B cell (primary cell): ENCODE data around the gene RNF157. TPM values are rescaled to one million over a fixed set of nuclear protein-coding genes. Genes with fewer than 3 reads are reported as not detected.

Experiments
- ATAC-seq: fragments of 200-7000 bp; cut with Tn5 transposase; one replicate; pipeline ENCODE4 v1.10.0; 2021; ENCODE audit warnings: low read depth, mild to moderate bottlenecking, moderate number of reproducible peaks, moderate library complexity
- CTCF ChIA-PET: fragments of 350-600 bp; sonication (Branson Sonifier 250); formaldehyde crosslinking; loops from one replicate; lab custom pipeline; 2021; ENCODE audit warnings: antibody characterized with exemption, inconsistent platforms; lab: Charles Lee
- POLR2A ChIA-PET: fragments of 350-600 bp; sonication (Branson Sonifier 250); formaldehyde crosslinking; loops from one replicate; lab custom pipeline; 2021; ENCODE audit warnings: antibody characterized with exemption; lab: Charles Lee
- DNase-seq: peaks from one replicate; pipeline ENCODE4 v3.0.0; 2013
- H2AFZ ChIP-seq: 2 replicates; pipeline ENCODE4 v1.6.1; 2012; ENCODE audit warnings: mild to moderate bottlenecking, low read depth, low read length; ENCODE audit not compliant: insufficient read depth, poor library complexity, severe bottlenecking
- H3K27ac ChIP-seq, 2 donors: 1 replicate in 1 of 2; 2 replicates in 1 of 2; pipeline ENCODE4 v1.5.1; 2012 to 2013; ENCODE audit warnings: low read length in 2 of 2, mild to moderate bottlenecking in 2 of 2, moderate library complexity in 1 of 2
- H3K27me3 ChIP-seq, 4 experiments: fragments of 200-600 bp in 1 of 4; sonication (generic) in 1 of 4; replicated peaks in 1 of 4; 1 replicate in 2 of 4; 2 replicates in 2 of 4; pipeline versions ENCODE4 v1.6.1 to v1.7.0; 2013 to 2016; ENCODE audit warnings: low read length in 3 of 4, mild to moderate bottlenecking in 2 of 4, mixed read lengths in 1 of 4, moderate library complexity in 1 of 4; ENCODE audit not compliant: insufficient read depth in 4 of 4, control insufficient read depth in 3 of 4; ENCODE audit errors: control extremely low read depth in 1 of 4
- H3K36me3 ChIP-seq, 2 experiments: replicated peaks in 1 of 2; 1 replicate in 1 of 2; 2 replicates in 1 of 2; pipeline versions ENCODE4 v1.6.1 to v1.7.1; 2013; ENCODE audit warnings: low read length in 1 of 2; ENCODE audit not compliant: insufficient read depth in 2 of 2, control insufficient read depth in 1 of 2; ENCODE audit errors: control extremely low read depth in 1 of 2, extremely low read depth in 1 of 2
- H3K4me1 ChIP-seq, 2 donors: fragments of 200-600 bp in 1 of 2; sonication (generic) in 1 of 2; 1 replicate in 1 of 2; 2 replicates in 1 of 2; pipeline versions ENCODE4 v1.5.1 to v1.6.1; 2013 to 2017; ENCODE audit warnings: low read length in 2 of 2; ENCODE audit not compliant: control insufficient read depth in 2 of 2, insufficient read depth in 2 of 2
- H3K4me2 ChIP-seq: replicated peaks from 2 replicates; pipeline ENCODE3; 2012; ENCODE audit warnings: mild to moderate bottlenecking, low read depth, low read length; ENCODE audit not compliant: poor library complexity, severe bottlenecking
- H3K4me3 ChIP-seq, 5 experiments: fragments of 200-600 bp in 1 of 5; sonication (generic) in 1 of 5; 1 replicate in 3 of 5; 2 replicates in 2 of 5; pipeline versions ENCODE4 v1.5.1 to v1.7.0; 2011 to 2016; ENCODE audit warnings: low read length in 4 of 5, mild to moderate bottlenecking in 4 of 5, low read depth in 2 of 5, control low read depth in 1 of 5, moderate library complexity in 1 of 5; ENCODE audit not compliant: insufficient read depth in 1 of 5; ENCODE audit errors: control extremely low read depth in 1 of 5, extremely low read depth in 1 of 5
- H3K79me2 ChIP-seq: fragments of 200-600 bp; sonication (generic); one replicate; pipeline ENCODE4 v1.6.0; 2016; ENCODE audit warnings: low read length; ENCODE audit not compliant: control insufficient read depth, insufficient read depth
- H3K9ac ChIP-seq: fragments of 200-600 bp; sonication (generic); 2 replicates; pipeline ENCODE4 v1.6.1; 2017; ENCODE audit warnings: mild to moderate bottlenecking, low read length, moderate library complexity
- H3K9me3 ChIP-seq, 3 donors: one replicate each; pipeline versions ENCODE4 v1.6.1 to v1.7.1; 2013; ENCODE audit warnings: low read length in 2 of 3; ENCODE audit not compliant: control insufficient read depth in 2 of 3, insufficient read depth in 1 of 3; ENCODE audit errors: control extremely low read depth in 1 of 3
- H4K20me1 ChIP-seq: 2 replicates; pipeline ENCODE4 v1.6.0; 2012; ENCODE audit warnings: mild to moderate bottlenecking, low read length; ENCODE audit not compliant: insufficient read depth, control insufficient read depth, poor library complexity, severe bottlenecking
- H3K27ac Mint-ChIP-seq: one replicate; pipeline ENCODE4 v1.8.0; 2021; ENCODE audit warnings: mixed read lengths
- H3K27me3 Mint-ChIP-seq: one replicate; pipeline ENCODE4 v1.8.0; 2021; ENCODE audit warnings: mixed read lengths
- H3K4me1 Mint-ChIP-seq: one replicate; pipeline ENCODE4 v1.8.0; 2021; ENCODE audit warnings: mixed read lengths
- H3K4me3 Mint-ChIP-seq: one replicate; pipeline ENCODE4 v1.8.0; 2021; ENCODE audit warnings: mixed read lengths
- H3K9me3 Mint-ChIP-seq: one replicate; pipeline ENCODE4 v1.8.0; 2022; ENCODE audit warnings: mixed read lengths; ENCODE audit not compliant: insufficient read depth
- EZH2 ChIP-seq: IDR thresholded peaks from 2 replicates; pipeline ENCODE4 v1.6.1; 2012; ENCODE audit warnings: borderline replicate concordance, low read depth, mild to moderate bottlenecking, moderate library complexity, low read length; ENCODE audit not compliant: insufficient read depth, poor library complexity, severe bottlenecking
- WGBS: methylation state at CpG from one replicate; pipeline ENCODE4 v1.1.5; 2013; ENCODE audit warnings: missing lambda C conversion rate; ENCODE audit not compliant: insufficient coverage; 5-methylcytosine and 5-hydroxymethylcytosine counted together
- intact Hi-C: fragments of 100-400 bp; cut with micrococcal nuclease; formaldehyde crosslinking; loops from one replicate; pipeline ENCODE4 v1.10.0; 2022
- polyA plus RNA-seq: library from polyadenylated mRNA; depleted of rRNA; stranded (reverse); fragments of >200 nt; gene quantifications from 2 replicates; pipeline ENCODE4 v1.2.3, GENCODE V29; 2012
- total RNA-seq, 2 donors: library from RNA; stranded (reverse); fragments of 120-200 nt in 1 of 2; gene quantifications; 1 replicate in 1 of 2; 2 replicates in 1 of 2; pipeline versions ENCODE4 v1.2.3 to v1.2.4, GENCODE V29; 2013 to 2022
- TF ChIP-seq, protein P1 (sequence below): fragments of 200-600 bp; IDR thresholded peaks from one replicate; pipeline ENCODE4 v1.8.0; 2022; ENCODE audit warnings: antibody characterized with exemption, mild to moderate bottlenecking

RNF157 gene
- total and polyA plus RNA-seq, 2 donors (not counting 1 experiment from before 2014, with no cell fraction given): 0.54 to 1.2 TPM

DNA sequence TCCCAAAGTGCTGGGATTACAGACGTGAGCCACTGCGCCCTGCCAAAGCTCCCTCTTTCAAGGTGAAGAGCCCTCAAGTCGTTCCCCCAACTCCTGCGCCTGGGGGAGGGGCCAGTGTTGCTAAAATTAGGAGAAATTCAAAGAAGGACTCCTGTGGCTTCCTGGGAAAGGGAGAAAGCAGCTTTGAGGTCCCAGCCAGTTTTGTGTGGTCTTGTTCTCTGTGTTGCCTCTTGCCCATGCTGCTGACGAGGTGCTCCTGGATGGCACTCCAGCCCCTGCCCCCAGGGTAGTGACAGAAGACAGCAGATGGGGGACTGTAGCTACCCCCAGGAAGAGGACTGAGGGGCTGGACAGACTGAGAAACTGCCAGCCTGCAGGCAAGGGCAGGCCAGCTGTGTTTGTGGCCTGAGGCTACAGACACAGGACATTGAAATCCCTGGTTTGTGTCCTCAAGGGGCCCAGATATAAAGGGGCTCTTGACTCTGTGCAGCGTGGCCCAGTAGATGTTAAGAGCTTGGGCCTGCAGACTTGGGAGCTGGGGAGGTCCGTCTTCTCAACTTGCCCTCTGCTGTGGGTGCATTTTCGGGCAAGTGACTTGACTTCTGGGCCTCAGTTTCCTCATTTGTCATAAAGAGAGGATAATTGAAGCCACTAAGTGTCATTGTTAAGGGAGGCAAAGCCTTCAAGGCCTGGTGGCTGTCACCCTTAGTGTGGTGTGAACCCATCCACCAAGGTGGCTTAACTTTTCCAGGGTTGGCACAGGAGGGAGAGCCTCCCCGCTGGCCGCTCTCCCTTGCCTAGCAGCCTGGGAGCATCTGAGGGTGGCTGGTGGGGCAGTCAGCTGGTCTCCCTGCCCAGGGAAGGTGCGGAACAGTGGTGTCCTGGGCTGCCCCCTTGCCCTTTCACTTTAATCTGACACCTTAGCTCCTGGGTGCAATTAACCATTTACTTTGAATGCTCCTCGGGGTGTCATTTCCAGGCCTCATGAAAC is 29.0 kb upstream of the RNF157 start:
- H3K4me1 ChIP-seq: peaks cover 76 to 86% of the 10 kb centered on the region in 2 donors
- DNase-seq (peak; percentile 42), ATAC-seq (no peak)
- H3K4me1 Mint-ChIP-seq: peaks cover 71% of the 10 kb centered on the region
- H3K27ac ChIP-seq: peak overlapping the region; percentile 77 to 94
- peak overlapping the region; percentile 92 for H3K4me2 ChIP-seq
- no peak overlapping the region for H3K4me3 ChIP-seq
- H3K79me2 ChIP-seq: peaks cover 40% of the 10 kb centered on the region
- ChIA-PET POLR2A (interaction anchor here (0.7 kb wide), 1 partner anchor 139 kb away, joined by 4 read pairs; no protein-coding TSS in a partner anchor), CTCF (interaction anchor here (0.6 to 16.7 kb wide), 6 partner anchors 10 to 146 kb away, joined by 3 to 435 read pairs (median 14); no protein-coding TSS in a partner anchor)
- H3K4me3 Mint-ChIP-seq: peak overlapping the region; percentile 68
- H2AFZ ChIP-seq: no peak overlapping the region
- peaks cover 0 to 5% (median 0%) of the 10 kb centered on the region in 3 donors for H3K9me3 ChIP-seq
- peaks cover 2 to 16% of the 10 kb centered on the region in 2 experiments for H3K36me3 ChIP-seq
- peaks cover 14% of the 10 kb centered on the region for H4K20me1 ChIP-seq
- no peaks in the 10 kb centered on the region for H3K27me3 ChIP-seq
- peak overlapping the region; percentile 90 for H3K27ac Mint-ChIP-seq
- intact Hi-C loops: loop anchor here (5.0 to 10.0 kb wide), 3 partner anchors 364 to 1178 kb away; partner anchors contain the start of genes MRPL38 and SUMO2
- no peak for TF ChIP-seq EZH2
- TF ChIP-seq, protein P1, sequence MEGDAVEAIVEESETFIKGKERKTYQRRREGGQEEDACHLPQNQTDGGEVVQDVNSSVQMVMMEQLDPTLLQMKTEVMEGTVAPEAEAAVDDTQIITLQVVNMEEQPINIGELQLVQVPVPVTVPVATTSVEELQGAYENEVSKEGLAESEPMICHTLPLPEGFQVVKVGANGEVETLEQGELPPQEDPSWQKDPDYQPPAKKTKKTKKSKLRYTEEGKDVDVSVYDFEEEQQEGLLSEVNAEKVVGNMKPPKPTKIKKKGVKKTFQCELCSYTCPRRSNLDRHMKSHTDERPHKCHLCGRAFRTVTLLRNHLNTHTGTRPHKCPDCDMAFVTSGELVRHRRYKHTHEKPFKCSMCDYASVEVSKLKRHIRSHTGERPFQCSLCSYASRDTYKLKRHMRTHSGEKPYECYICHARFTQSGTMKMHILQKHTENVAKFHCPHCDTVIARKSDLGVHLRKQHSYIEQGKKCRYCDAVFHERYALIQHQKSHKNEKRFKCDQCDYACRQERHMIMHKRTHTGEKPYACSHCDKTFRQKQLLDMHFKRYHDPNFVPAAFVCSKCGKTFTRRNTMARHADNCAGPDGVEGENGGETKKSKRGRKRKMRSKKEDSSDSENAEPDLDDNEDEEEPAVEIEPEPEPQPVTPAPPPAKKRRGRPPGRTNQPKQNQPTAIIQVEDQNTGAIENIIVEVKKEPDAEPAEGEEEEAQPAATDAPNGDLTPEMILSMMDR: no peak
- no peaks in the 10 kb centered on the region for H3K9me3 Mint-ChIP-seq
- H3K9ac ChIP-seq: peak overlapping the region; percentile 49
- 90% methylated on average over 8 of the region's 12 CpGs for WGBS
- no peaks in the 10 kb centered on the region for H3K27me3 Mint-ChIP-seq
